Kidney tubule cell (primary cell): ENCODE measurements around the gene TOGARAM2.
A peak's percentile ranks its signal among the peaks of the same experiment; 100 is the strongest.
"Not testable (repeated sequence)": the region's sequence is repeated elsewhere in the genome, so short reads cannot be mapped to it uniquely, and the experiment has no call there.

Experiments used
- DNase-seq: peaks from one replicate; pipeline ENCODE4 v3.0.0-alpha.2; 2018; ENCODE audit warnings: low spot score

The TOGARAM2 gene

GRCh38 chr2:29072971-29073725 is 92.0 kb downstream of the TOGARAM2 start:
- DNase-seq = no peak

- no peak for DNase-seq
Observed at GRCh38 chr2:29073933-29074332, 92.8 kb downstream of the TOGARAM2 start.

- DNase-seq = no peak
Observed at GRCh38 chr2:29074411-29074810, 93.3 kb downstream of the TOGARAM2 start, which contains the start of gene PCARE. TSS of gene PCARE (minus strand) at chr2:29074523. CDS start at chr2:29074261, 262 bp downstream.

- no peak for DNase-seq
Observed at GRCh38 chr2:29075894-29076705, 95.0 kb downstream of the TOGARAM2 start.

GRCh38 chr2:29079887-29080286 is 98.8 kb downstream of the TOGARAM2 start:
- DNase-seq = no peak

- DNase-seq = no peak
Observed at GRCh38 chr2:29080886-29081743, 100.0 kb downstream of the TOGARAM2 start.

GRCh38 chr2:29082804-29083495 is 101.9 kb downstream of the TOGARAM2 start:
- DNase-seq = peak; percentile 65

- no peak for DNase-seq
Observed at GRCh38 chr2:29084554-29084953, 103.5 kb downstream of the TOGARAM2 start.

GRCh38 chr2:29090311-29090710 is 109.2 kb downstream of the TOGARAM2 start:
- DNase-seq = not testable (repeated sequence)

- DNase-seq = no peak
Observed at GRCh38 chr2:29096969-29097368, 115.9 kb downstream of the TOGARAM2 start.

- DNase-seq = no peak
Observed at GRCh38 chr2:29097569-29097968, 116.5 kb downstream of the TOGARAM2 start.

GRCh38 chr2:29100564-29100963 is 119.5 kb downstream of the TOGARAM2 start:
- DNase-seq = no peak
